PC-3 (cell line): ENCODE results near the gene GFOD1. TPM values are rescaled to one million over a fixed set of nuclear protein-coding genes. Genes with fewer than 3 reads are reported as not detected.

Experiments used
- ATAC-seq: fragments of 200-7000 bp; cut with Tn5 transposase; 2 replicates; pipeline ENCODE4 v1.9.1; 2020; ENCODE audit warnings: mild to moderate bottlenecking, moderate library complexity
- BruUV-seq: library from RNA; stranded (reverse); fragments of 400-500 nt; replicated peaks from 2 replicates; lab custom pipeline; 2021; lab: Mats Ljungman, UMichigan
- CTCF ChIA-PET: fragments of 300-600 bp; sonication (Branson Sonifier 250); formaldehyde crosslinking; loops from one replicate; lab custom pipeline; 2022; ENCODE audit warnings: antibody characterized with exemption; lab: Charles Lee
- POLR2A ChIA-PET: fragments of 300-600 bp; sonication (Branson Sonifier 250); formaldehyde crosslinking; loops from one replicate; lab custom pipeline; 2022; ENCODE audit warnings: antibody characterized with exemption; ENCODE audit not compliant: unreplicated experiment; lab: Charles Lee
- DNase-seq: peaks from one replicate; pipeline ENCODE4 v3.0.0-alpha.2; 2015
- H2AFZ ChIP-seq: fragments of 300-600 bp; sonication (generic); 2 replicates; pipeline ENCODE4 v1.6.0; 2016; ENCODE audit warnings: antibody characterized with exemption, low read length
- H3F3A ChIP-seq: fragments of 300-600 bp; sonication (generic); one replicate; pipeline ENCODE4 v1.6.0; 2017; ENCODE audit warnings: antibody characterized with exemption, low read length, control low read depth, mild to moderate bottlenecking; ENCODE audit not compliant: unreplicated experiment
- H3K27ac ChIP-seq: fragments of 300-600 bp; sonication (generic); 2 replicates; pipeline ENCODE4 v1.5.1; 2016; ENCODE audit warnings: mild to moderate bottlenecking, low read length
- H3K27me3 ChIP-seq: fragments of 300-600 bp; sonication (generic); 2 replicates; pipeline ENCODE4 v1.6.1; 2016; ENCODE audit warnings: low read length, mixed read lengths
- H3K36me3 ChIP-seq: fragments of 300-600 bp; sonication (generic); 2 replicates; pipeline ENCODE4 v1.6.1; 2016; ENCODE audit warnings: low read depth, mixed run types, low read length, mixed read lengths
- H3K4me1 ChIP-seq: fragments of 300-600 bp; sonication (generic); 2 replicates; pipeline ENCODE4 v1.5.1; 2016; ENCODE audit warnings: low read length; ENCODE audit not compliant: insufficient read depth
- H3K4me2 ChIP-seq: fragments of 300-600 bp; sonication (generic); 2 replicates; pipeline ENCODE4 v1.6.0; 2016; ENCODE audit warnings: low read length
- H3K4me3 ChIP-seq: fragments of 300-600 bp; sonication (generic); 2 replicates; pipeline ENCODE4 v1.5.1; 2016; ENCODE audit warnings: mild to moderate bottlenecking, low read length, mixed read lengths
- H3K79me2 ChIP-seq: fragments of 300-600 bp; sonication (generic); 2 replicates; pipeline ENCODE4 v1.6.1; 2017; ENCODE audit warnings: low read length, mixed read lengths
- H3K9ac ChIP-seq: fragments of 300-600 bp; sonication (generic); 2 replicates; pipeline ENCODE4 v1.6.0; 2016; ENCODE audit warnings: mild to moderate bottlenecking, low read length
- H3K9me2 ChIP-seq: fragments of 300-600 bp; sonication (generic); replicated peaks from 2 replicates; pipeline ENCODE4 v1.6.1; 2016; ENCODE audit warnings: mixed run types, low read length, mixed read lengths
- H3K9me3 ChIP-seq: fragments of 300-600 bp; sonication (generic); 2 replicates; pipeline ENCODE4 v1.6.1; 2016; ENCODE audit warnings: low read length, mixed read lengths
- H4K20me1 ChIP-seq: fragments of 300-600 bp; sonication (generic); 2 replicates; pipeline ENCODE4 v1.6.1; 2016; ENCODE audit warnings: low read length, mixed read lengths
- CTCF ChIP-seq: fragments of 300-600 bp; sonication (generic); conservative IDR thresholded peaks from 2 replicates; pipeline ENCODE4 v1.5.1; 2017; ENCODE audit warnings: antibody characterized with exemption, low read depth, mild to moderate bottlenecking, low read length
- EZH2 ChIP-seq: fragments of 300-600 bp; sonication (generic); IDR thresholded peaks from one replicate; pipeline ENCODE4 v1.6.1; 2017; ENCODE audit warnings: antibody characterized with exemption, mild to moderate bottlenecking, low read length; ENCODE audit not compliant: unreplicated experiment
- EZH2phosphoT487 ChIP-seq: fragments of 300-600 bp; sonication (generic); IDR thresholded peaks from 2 replicates; pipeline ENCODE4 v1.6.1; 2018; ENCODE audit warnings: mild to moderate bottlenecking, antibody characterized with exemption, low read length, borderline replicate concordance
- intact Hi-C: fragments of 100-400 bp; cut with micrococcal nuclease; formaldehyde crosslinking; loops from 2 replicates; pipeline ENCODE4 v1.9.0; 2023
- total RNA-seq: library from RNA; depleted of rRNA; stranded (reverse); fragments of >200 nt; gene quantifications from 2 replicates; pipeline ENCODE4 v1.2.3, GENCODE V29; 2014

GFOD1 gene
- total RNA-seq, 1 experiment from 2014 or later, result 16.0 TPM

GRCh38 chr6:13505345-13505734 is 17.9 kb upstream of the GFOD1 start:
- BruUV-seq, result no TSS peak
- ChIA-PET CTCF (no interaction called here), POLR2A (no interaction called here)
- H3K36me3 ChIP-seq, result no peaks in the 10 kb centered on the region
- H3K4me1 ChIP-seq, result peaks cover 22% of the 10 kb centered on the region
- no peak overlapping the region for H3K4me2 ChIP-seq
- TF ChIP-seq CTCF (no peak), EZH2 (no peak), EZH2phosphoT487 (no peak)
- no peaks in the 10 kb centered on the region for H3F3A ChIP-seq
- ATAC-seq, result no peak
- H3K9me3 ChIP-seq, result no peaks in the 10 kb centered on the region
- no peak overlapping the region for H3K4me3 ChIP-seq
- no peak overlapping the region for H3K9ac ChIP-seq
- H3K9me2 ChIP-seq, result no peaks in the 10 kb centered on the region
- H2AFZ ChIP-seq, result no peak overlapping the region
- H3K27me3 ChIP-seq, result no peaks in the 10 kb centered on the region
- no peak for DNase-seq
- no peaks in the 10 kb centered on the region for H4K20me1 ChIP-seq
- intact Hi-C loops, result no loop called here
- H3K27ac ChIP-seq, result no peak overlapping the region
- no peaks in the 10 kb centered on the region for H3K79me2 ChIP-seq

DNA sequence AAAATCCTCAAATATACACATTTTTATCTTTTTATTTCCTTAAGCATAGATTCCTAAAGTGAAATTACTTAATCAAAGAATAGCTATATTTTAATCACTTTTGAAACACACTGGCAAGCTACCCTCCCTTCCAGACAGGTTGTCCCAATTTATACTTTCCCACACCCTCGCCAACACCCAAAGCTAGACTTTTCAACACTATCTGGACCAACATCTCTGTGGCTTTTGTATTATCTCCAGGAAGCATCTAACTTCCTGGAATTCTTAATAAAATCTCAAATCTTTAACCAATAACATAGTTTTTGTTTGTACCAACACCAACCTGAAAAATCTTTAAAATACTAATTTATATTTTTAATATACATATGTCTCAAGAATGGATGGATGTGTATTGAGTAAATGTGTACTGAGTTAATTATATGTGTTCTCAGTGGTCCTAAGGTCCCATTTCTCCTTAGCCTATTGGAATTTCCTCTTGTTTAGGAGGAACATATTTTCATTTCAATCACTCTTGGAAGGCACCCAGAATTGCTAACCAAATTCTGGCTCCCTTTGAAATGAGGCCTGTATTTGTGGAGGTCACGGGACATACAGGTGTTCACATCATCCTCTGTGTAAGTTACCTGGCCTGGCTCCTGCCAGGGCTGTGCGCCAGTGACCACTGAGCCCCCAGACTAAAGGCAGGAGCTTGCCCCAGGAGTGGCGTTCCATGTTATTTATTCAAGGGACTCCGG is 17.4 kb upstream of the GFOD1 start:
- Histone ChIP-seq H3K36me3 (no peaks in the 10 kb centered on the region), H3K27ac (no peak overlapping the region), H4K20me1 (no peaks in the 10 kb centered on the region), H3F3A (no peaks in the 10 kb centered on the region), H3K27me3 (no peaks in the 10 kb centered on the region), H3K9ac (no peak overlapping the region), H3K79me2 (no peaks in the 10 kb centered on the region), H3K4me3 (no peak overlapping the region), H3K4me2 (no peak overlapping the region), H3K9me3 (no peaks in the 10 kb centered on the region), H2AFZ (no peak overlapping the region), H3K4me1 (peaks cover 25% of the 10 kb centered on the region), H3K9me2 (no peaks in the 10 kb centered on the region)
- no peak for DNase-seq
- TF ChIP-seq EZH2 (no peak), EZH2phosphoT487 (no peak), CTCF (no peak)
- BruUV-seq, result no TSS peak
- CTCF ChIA-PET, result no interaction called here
- no peak for ATAC-seq
- intact Hi-C loops, result no loop called here
- POLR2A ChIA-PET, result no interaction called here

GRCh38 chr6:13500915-13501314 is 13.5 kb upstream of the GFOD1 start:
- Histone ChIP-seq H3K79me2 (no peaks in the 10 kb centered on the region), H3K4me1 (peaks cover 18% of the 10 kb centered on the region), H2AFZ (no peak overlapping the region), H3K27ac (no peak overlapping the region), H3F3A (no peaks in the 10 kb centered on the region), H3K9me3 (no peaks in the 10 kb centered on the region), H4K20me1 (no peaks in the 10 kb centered on the region), H3K9me2 (no peaks in the 10 kb centered on the region), H3K4me3 (no peak overlapping the region), H3K27me3 (no peaks in the 10 kb centered on the region), H3K36me3 (no peaks in the 10 kb centered on the region), H3K9ac (no peak overlapping the region), H3K4me2 (no peak overlapping the region)
- intact Hi-C loops, result no loop called here
- DNase-seq (no peak), ATAC-seq (no peak)
- ChIA-PET POLR2A (no interaction called here), CTCF (no interaction called here)
- TF ChIP-seq CTCF (no peak), EZH2 (no peak), EZH2phosphoT487 (no peak)
- no TSS peak for BruUV-seq
